GM18520 (cell line): ENCODE results near the gene MLXIP.

Source experiments
- ATAC-seq: cut with Tn5 transposase; IDR thresholded peaks from one replicate; pipeline ENCODE4 v1.9.1; 2021; ENCODE audit not compliant: unreplicated experiment

MLXIP gene

DNA sequence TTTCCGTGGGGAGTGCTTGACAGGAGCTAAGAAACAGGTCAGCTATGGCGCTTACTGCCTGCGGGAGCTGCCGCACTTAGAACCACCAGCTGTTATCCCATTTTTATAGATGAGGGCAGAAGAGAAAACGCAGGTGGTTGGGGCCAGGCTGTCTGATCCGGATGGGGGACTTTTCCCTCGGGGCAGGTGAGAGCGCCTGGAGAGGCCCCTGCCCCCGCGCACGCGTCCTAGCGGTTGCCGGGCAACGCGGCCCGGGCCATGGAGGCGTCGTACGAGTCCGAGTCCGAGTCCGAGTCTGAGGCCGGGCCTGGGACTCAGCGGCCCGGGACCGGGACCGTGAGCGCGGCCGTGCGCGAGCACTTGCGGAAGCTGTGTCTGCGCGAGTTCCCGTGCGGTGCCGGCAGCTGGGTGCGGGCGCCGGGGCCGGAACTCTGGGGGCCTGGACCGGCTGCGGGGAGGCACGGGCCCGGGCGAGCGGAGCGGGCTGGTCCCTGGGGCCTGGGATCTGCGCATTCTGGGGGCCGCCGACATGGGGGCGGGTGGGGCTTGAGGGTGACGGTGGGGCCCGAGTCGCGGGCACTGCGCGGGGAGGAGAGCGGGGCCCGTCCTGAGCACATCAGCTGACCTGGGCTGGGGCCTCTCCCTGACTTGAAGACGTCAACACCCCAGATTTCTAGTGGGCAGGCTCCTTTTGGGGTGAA is 104.5 kb downstream of the MLXIP start, which contains the start of gene LRRC43:
Gene LRRC43 (plus strand): TSS at position 237 of the 701 bp plus-strand sequence. CDS start 22 bp downstream, at position 259.
- no peak for ATAC-seq

DNA sequence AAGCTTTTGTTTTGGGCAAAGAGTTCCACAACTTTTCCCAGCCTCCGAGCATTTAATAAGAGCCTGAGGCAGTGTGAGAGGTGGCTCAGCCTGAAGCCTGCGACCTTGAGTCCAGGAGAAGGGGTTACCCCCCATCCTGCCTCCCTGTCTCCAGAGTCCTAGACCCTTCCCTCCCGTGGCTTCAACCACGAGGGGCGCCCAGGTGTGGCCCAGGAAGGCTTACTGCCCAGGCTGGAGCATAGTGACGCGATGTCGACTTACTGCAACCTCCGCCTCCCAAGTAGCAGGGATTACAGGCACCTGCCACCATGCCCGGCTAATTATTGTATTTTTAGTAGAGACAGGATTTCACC is 105.0 kb downstream of the MLXIP start:
- no peak for ATAC-seq

GRCh38 chr12:122184517-122184916 is 106.0 kb downstream of the MLXIP start:
- ATAC-seq: no peak

GRCh38 chr12:122185079-122185478 is 106.5 kb downstream of the MLXIP start:
- no peak for ATAC-seq

- no peak for ATAC-seq
Measured at GRCh38 chr12:122185494-122186082, 107.0 kb downstream of the MLXIP start.

- ATAC-seq: no peak
Measured at GRCh38 chr12:122187466-122187865, 108.9 kb downstream of the MLXIP start.

DNA sequence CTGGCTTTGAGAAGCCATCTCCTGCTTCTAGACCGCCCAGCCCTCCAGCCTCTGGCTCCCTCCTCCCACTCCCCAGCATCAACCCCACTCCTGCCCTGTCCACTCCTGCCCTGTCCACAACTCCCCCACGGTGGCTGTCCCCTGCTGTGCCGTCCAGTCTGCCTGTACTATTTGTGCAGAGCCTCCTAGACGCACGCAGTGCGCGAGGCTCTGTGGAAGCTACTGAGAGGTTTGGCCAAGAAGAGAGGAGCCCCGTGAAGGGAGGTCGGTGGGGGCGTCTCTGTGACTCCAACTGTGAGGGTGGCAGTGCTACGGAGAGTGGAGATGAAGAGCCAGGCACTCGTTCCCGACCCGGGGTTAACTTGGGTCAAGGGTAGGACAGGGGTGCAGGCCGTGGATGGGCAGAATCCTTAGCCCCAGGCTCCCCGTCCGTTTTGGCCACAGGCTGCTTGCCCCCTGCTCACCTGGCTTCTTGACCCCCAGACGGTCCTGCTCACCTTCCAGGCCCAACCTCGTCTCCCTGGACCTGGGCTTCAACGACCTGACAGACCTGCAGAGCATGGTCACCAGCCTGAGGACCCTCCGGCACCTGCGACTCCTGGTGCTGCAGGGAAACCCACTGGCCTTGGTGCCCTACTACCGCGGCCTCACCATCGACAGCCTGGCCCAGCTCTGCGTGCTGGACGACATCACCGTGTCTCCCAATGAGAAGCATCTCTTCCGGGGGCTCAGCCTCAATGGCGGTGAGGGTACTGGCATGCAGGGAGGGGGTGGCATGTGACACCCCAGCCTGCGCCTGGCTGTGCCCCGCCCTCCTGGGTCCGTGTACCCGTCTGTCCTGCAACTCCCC is 111.3 kb downstream of the MLXIP start:
- no peak for ATAC-seq

DNA sequence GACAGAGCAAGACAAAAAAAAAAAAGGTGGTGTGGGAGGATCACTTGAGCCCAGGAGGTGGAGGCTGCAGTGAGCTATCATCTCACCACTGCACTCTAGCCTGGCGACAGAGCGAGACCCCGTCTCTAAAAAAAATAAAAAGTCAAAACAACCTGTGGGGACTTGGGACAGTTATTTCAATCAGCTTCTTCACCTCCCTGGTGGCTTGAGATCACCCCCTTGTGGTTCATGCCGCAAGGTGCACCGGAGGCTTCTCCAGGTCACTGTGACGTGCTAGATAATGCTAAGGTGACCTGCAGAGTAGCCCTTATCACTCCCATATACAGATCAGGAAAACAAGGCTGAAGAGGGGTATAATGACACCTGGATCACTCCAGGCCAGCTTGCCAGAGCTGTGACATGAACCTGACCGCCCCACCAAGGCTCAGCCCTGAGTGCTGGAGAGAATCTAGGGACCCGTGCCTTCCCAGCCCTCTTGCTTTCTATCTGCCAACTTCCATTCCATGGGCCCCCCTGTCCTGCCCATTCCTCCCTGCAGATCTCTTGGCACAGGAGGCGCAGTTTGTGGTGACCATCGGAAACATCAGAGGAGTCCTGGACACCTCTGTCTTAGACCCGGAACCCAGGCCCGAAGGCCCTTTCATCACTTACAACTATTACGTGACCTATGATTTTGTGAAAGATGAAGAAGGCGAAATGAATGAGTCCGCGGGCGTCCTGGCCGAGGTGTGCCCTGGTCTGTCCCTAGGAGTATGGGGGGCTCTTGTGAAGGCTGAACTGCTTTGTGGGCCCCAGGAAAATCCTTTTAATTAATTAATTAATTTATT is 112.5 kb downstream of the MLXIP start:
- no peak for ATAC-seq

GRCh38 chr12:122192441-122192840 is 113.9 kb downstream of the MLXIP start:
- no peak for ATAC-seq

DNA sequence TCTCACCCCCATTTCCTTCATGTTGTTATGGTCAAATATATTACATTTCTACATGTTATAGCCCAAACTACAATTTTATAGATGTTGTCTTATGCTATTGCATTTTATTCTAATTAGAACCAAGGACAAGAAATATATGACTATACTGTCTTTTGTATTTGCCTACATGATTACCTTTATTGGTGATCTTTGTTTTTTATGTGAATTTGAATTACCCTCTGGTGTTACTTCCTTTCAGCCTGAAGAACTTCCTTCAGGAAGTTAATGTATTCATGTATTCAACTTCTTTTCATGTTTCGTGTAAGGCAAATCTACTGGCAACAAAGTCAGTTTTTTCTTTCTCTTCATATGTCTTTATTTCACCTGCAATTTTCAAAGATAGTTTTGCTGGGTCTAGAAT is 116.2 kb downstream of the MLXIP start:
- no peak for ATAC-seq

GRCh38 chr12:122195405-122195804 is 116.8 kb downstream of the MLXIP start:
- ATAC-seq: no peak
